ENCODE data around the gene C22orf31.
"Not testable (repeated sequence)": the region's sequence is repeated elsewhere in the genome, so short reads cannot be mapped to it uniquely, and the experiment has no call there.

The C22orf31 gene

GRCh38 chr22:29061773-29062172 is at the start of gene C22orf31:
TSS of gene C22orf31 (minus strand) at chr22:29061831. CDS start at chr22:29061792, 39 bp downstream.
- no peak for FAIRE-seq

GRCh38 chr22:29110946-29111345 is 49.3 kb upstream of the C22orf31 start:
- FAIRE-seq = no peak

GRCh38 chr22:29109822-29110221 is 48.2 kb upstream of the C22orf31 start:
- FAIRE-seq = no peak

- no peak for FAIRE-seq
Observed at GRCh38 chr22:29108137-29108536, 46.5 kb upstream of the C22orf31 start.

DNA sequence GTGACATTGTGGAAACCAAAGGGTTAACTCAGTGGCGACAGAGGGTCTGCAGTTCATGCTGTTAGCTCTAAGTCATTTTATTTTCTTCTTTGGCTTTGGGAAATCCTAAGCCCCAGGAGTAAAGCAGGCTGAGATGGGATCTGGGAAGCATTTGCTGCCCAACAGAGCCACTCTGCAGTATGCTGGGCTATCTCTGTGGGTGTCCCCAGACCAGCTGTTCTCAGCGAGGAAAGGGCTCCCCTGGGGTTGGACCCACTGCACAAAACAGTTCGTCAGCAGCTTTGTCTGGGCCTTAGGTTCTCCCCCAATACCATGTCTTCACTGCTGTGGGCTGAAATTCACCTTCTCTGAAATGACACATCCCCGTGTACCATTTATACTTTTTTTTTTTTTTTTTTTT is 45.2 kb upstream of the C22orf31 start:
- no peak for FAIRE-seq

- FAIRE-seq = no peak
Observed at GRCh38 chr22:29105468-29105867, 43.8 kb upstream of the C22orf31 start.

DNA sequence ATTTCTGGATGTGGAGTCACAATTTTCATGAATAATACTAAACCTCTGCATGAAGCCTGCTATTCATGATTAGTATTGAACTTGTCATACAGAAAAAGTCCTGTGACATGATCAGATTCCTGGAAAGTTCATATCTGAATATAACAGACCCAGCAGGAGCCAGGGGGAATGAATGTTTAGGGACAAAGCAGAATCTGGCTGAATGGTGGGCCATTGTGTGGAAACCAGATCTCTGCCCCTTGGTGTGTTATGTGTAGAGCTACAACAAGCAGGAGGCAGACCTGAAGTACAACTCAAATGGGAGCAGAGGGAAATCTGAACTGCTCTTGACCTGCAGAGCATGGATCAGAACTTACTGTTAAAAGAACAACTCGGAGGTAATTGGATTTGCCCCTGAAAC is 41.5 kb upstream of the C22orf31 start:
- FAIRE-seq = no peak

DNA sequence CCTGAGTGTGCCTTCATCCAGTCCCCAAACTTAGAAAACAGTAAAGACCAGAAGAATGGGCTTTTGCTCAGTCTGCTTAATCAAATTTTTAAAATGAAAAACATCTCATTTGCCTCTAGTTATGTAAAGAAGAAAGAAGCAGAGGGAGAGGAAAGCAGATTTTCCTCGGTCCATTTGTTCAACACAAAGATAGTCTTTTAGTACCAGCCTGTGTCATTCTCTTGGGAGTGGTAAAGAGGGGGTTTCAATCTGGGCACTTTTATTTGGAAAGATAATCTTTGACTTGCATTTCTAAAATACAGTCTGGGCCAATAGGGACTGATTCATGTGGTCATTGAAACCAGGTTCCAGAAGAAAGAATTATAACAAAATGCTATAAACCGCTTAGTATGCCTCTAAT is 40.7 kb upstream of the C22orf31 start:
- no peak for FAIRE-seq

GRCh38 chr22:29098296-29098695 is 36.7 kb upstream of the C22orf31 start:
- no peak for FAIRE-seq

- FAIRE-seq = no peak
Observed at GRCh38 chr22:29096736-29097669, 35.4 kb upstream of the C22orf31 start.

GRCh38 chr22:29095459-29095858 is 33.8 kb upstream of the C22orf31 start:
- no peak for FAIRE-seq

DNA sequence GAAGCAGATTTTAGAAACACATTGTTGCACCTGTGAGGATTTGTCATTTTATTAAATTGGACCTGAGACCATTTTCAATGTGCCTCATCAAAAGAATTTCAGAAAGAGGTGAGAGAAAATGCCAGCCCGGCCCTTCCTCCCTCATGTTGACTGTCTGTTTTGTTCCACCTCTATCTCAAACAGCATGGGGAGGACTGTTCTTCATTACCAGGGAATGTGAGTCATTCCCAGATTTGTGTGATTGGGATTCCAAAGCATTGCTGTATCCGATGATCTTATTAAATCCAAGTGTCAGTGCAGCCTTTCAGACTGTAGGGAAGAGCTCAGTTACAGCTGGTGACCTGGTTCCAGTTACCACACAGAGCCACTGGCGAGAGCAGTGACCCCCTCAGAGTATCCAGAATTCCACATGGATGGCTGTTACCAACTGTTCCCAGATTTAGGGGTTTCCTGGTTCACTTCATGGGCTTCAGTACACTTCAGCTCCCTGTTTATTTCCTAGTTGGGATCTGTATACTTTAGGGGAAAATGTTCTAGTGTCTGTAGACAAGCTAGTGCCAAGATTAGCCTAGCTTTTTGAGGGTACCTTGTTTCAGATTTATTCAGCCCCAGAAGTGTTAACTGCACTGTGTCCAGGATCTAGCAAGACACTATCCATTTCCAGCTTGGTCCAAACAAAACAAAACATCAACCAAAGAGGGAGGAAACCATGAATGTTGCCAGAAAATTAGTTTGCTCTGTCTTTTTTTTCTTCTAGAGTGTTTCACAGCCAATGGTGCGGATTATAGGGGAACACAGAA is 32.1 kb upstream of the C22orf31 start:
- no peak for FAIRE-seq

DNA sequence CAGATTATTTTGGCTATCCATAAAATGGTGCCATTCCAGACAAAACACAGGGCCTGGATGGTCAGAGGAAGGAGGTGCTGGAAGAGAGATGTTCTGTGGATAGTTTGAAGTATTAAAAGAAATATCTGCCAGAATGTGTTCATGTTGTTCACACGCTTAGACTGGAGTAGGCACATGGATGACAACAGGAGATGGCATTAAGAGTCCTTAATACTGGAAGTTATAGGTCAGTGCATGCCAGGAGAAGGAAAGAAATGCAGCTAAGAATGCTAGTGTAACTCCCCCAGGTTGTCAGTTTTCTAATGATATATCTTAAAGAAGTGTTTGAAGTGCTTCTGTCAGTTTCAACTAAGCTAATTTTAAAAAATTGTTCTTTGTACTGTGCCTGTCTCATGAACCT is 31.4 kb upstream of the C22orf31 start:
- no peak for FAIRE-seq

DNA sequence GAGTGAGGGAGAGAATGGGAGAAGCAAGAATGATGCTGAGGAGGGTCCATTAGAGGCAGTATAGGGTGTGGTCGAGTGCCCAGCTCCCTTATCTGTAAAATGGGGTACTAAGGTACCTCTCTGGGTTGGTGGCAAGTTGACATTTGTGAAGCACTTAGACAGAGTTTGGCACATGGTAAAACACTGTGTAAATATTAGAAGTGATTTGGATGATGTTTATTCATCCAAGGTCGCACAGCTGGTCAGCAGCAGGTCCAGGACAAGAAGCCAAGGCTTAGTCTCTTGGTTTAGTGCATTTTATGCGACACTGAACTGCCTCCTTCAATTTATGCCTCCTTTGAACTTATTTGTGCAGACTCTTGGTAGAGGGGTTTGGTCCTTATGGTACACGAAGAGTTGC is 30.6 kb upstream of the C22orf31 start:
- no peak for FAIRE-seq

DNA sequence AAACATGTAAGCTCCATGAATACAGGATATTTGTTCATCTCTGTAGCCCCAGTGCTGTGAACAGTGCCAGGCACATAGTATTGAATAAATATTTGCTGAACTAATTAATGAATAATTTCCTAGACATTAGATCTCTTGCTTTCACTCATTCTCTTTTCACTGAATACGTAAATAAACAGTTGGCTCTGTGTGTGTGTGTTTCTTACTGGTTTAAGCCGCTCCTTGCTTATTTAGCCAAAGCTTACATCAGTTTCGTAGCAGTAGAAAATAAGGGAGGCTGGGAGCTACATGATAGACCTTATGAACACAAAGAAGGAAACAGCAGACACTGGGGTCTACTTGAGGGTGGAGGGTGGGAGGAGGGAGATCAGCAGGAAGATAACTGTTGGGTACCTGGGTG is 28.4 kb upstream of the C22orf31 start:
- no peak for FAIRE-seq

GRCh38 chr22:29089507-29089906 is 27.9 kb upstream of the C22orf31 start:
- FAIRE-seq = no peak

GRCh38 chr22:29088809-29089208 is 27.2 kb upstream of the C22orf31 start:
- FAIRE-seq = no peak

GRCh38 chr22:29087012-29087411 is 25.4 kb upstream of the C22orf31 start:
- no peak for FAIRE-seq

DNA sequence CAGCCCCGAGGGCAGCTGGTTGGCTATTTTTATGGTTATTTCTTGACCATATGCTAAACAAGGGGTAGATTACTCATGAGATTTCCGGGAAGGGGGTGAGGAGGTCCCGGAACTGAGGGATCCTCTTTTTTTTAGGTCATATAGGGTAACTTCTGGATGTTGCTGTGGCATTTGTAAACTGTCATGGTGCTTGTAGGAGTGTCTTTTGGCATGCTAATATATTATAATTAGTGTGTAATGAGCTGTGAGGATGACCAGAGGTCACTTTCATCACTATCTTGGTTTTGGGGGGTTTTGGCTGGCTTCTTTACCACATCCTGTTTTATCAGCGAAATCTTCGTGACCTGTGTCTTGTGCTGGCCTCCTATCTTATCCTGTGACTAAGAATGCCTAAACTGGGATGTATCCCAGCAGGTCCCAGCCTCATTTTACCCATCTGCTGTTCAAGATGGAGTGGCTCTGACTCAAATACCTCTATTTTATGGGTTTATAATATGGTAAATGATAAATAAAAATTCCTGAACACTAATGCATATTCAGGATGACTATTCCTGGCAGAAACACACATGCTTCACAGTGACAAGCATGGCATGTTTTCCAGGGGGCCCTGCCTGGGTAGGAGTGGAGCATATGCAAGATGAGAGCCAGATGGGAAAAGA is 22.4 kb upstream of the C22orf31 start:
- no peak for FAIRE-seq

DNA sequence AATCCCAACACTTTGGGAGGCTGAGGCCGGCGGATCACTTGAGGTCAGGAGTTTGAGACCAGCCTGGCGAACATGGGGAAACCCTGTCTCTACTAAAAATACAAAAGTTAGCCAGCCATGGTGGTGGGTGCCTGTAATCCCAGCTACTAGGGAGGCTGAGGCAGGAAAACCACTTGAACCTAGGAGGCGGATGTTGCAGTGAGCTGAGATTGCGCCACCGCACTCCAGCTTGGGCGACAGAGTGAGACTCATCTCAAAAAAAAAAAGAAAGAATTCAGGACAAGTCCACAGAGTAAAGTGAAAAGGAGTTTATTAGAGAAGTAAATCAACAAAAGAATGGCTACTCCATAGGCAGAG is 21.9 kb upstream of the C22orf31 start:
- not testable (repeated sequence) for FAIRE-seq

DNA sequence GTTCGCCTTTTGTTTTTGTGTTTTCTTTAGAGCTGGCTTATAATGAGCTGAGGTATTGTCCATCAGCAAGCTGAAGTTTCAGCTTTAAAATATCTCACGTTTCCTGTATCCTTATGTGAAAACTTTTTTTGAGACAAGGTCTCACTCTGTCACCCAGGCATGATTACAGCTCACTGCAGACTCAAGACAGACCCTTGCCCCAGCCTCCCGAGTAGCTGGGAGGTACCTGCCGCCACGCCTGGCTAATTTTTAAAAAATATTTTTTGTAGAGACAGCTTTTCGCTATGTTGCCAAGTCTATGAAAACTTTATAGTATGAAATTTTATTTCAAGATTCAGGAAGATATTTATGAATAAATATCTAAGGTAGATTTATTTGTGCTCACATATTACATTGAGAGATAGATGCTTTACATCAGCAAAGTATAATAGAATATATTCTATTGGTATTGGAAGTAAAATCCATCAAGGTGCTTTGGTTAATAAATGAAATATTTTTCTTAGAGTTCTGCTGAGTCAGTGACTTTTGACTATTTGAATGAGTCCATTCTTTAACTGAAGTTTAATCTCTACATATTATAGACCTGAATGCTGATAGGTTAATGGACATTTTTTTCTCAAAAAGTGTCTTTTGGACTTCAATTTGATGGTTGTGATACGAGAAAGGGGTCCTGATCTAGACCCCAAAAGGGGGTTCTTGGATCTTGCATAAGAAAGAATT is 21.4 kb upstream of the C22orf31 start:
- FAIRE-seq = no peak

DNA sequence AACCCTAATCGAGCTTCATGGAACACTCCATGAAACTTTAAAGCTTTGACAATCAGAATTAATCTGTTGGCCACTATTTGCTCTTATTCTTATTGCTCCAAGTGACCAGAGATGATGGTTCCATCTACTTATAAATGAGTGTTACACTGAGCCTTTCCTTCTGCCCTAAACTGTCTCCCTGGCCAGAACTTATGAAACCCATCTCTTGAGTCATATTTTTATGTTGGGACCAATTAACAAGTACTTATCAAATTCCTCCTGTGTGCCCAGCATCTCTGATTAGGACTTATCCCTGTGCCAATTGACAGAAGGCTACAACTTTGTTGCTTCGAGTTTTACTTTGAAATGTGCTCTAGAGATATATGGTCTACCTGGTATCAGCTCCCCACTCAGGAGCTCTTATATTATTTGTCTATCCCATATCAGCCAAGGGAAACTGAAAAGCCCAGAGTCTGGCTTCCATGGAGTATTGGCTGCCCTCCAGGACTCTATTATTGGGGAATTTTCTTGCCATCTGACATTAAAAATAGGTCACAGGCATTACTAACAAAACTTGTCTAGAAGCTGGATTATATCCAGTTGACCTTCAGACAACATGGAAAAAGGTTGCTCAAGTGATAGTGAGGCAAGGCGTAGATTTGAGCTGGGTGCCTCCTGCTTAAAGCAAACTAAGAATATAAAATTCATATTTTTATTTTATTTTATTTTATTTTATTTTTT is 20.0 kb upstream of the C22orf31 start:
- no peak for FAIRE-seq
